ENCODE measurements around the gene DPH2. TPM values are rescaled to one million over a fixed set of nuclear protein-coding genes. Genes with fewer than 3 reads are reported as not detected.

Gene DPH2
- total RNA-seq, 1 experiment from 2014 or later, result 57.5 TPM

DNA sequence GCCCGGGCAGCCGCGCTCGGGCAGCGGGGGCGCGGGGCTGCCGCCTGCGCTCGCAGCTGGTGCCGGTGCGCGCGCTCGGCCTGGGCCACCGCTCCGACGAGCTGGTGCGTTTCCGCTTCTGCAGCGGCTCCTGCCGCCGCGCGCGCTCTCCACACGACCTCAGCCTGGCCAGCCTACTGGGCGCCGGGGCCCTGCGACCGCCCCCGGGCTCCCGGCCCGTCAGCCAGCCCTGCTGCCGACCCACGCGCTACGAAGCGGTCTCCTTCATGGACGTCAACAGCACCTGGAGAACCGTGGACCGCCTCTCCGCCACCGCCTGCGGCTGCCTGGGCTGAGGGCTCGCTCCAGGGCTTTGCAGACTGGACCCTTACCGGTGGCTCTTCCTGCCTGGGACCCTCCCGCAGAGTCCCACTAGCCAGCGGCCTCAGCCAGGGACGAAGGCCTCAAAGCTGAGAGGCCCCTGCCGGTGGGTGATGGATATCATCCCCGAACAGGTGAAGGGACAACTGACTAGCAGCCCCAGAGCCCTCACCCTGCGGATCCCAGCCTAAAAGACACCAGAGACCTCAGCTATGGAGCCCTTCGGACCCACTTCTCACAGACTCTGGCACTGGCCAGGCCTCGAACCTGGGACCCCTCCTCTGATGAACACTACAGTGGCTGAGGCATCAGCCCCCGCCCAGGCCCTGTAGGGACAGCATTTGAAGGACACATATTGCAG, 33.2 kb upstream of the DPH2 start (continued):
- TF ChIP-seq, protein P1, sequence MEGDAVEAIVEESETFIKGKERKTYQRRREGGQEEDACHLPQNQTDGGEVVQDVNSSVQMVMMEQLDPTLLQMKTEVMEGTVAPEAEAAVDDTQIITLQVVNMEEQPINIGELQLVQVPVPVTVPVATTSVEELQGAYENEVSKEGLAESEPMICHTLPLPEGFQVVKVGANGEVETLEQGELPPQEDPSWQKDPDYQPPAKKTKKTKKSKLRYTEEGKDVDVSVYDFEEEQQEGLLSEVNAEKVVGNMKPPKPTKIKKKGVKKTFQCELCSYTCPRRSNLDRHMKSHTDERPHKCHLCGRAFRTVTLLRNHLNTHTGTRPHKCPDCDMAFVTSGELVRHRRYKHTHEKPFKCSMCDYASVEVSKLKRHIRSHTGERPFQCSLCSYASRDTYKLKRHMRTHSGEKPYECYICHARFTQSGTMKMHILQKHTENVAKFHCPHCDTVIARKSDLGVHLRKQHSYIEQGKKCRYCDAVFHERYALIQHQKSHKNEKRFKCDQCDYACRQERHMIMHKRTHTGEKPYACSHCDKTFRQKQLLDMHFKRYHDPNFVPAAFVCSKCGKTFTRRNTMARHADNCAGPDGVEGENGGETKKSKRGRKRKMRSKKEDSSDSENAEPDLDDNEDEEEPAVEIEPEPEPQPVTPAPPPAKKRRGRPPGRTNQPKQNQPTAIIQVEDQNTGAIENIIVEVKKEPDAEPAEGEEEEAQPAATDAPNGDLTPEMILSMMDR (IDR thresholded peaks at IDR 0.05), result 0 out of 2 replicates have a peak, but pooled peaks have one; percentile 25
- TF ChIP-seq, protein P2, sequence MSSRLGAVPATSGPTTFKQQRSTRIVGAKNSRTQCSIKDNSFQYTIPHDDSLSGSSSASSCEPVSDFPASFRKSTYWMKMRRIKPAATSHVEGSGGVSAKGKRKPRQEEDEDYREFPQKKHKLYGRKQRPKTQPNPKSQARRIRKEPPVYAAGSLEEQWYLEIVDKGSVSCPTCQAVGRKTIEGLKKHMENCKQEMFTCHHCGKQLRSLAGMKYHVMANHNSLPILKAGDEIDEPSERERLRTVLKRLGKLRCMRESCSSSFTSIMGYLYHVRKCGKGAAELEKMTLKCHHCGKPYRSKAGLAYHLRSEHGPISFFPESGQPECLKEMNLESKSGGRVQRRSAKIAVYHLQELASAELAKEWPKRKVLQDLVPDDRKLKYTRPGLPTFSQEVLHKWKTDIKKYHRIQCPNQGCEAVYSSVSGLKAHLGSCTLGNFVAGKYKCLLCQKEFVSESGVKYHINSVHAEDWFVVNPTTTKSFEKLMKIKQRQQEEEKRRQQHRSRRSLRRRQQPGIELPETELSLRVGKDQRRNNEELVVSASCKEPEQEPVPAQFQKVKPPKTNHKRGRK (CRISPR knock-in tag; IDR thresholded peaks at IDR 0.05; ENCODE audit: borderline replicate concordance), result no peak
- TF ChIP-seq, protein P3, sequence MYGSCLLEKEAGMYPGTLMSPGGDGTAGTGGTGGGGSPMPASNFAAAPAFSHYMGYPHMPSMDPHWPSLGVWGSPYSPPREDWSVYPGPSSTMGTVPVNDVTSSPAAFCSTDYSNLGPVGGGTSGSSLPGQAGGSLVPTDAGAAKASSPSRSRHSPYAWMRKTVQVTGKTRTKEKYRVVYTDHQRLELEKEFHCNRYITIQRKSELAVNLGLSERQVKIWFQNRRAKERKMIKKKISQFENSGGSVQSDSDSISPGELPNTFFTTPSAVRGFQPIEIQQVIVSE (CRISPR knock-in tag; IDR thresholded peaks at IDR 0.05; ENCODE audit: borderline replicate concordance), result no peak
- TF ChIP-seq, protein P4, sequence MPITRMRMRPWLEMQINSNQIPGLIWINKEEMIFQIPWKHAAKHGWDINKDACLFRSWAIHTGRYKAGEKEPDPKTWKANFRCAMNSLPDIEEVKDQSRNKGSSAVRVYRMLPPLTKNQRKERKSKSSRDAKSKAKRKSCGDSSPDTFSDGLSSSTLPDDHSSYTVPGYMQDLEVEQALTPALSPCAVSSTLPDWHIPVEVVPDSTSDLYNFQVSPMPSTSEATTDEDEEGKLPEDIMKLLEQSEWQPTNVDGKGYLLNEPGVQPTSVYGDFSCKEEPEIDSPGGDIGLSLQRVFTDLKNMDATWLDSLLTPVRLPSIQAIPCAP (CRISPR knock-in tag; IDR thresholded peaks at IDR 0.05), result no peak
- TF ChIP-seq, protein P5, sequence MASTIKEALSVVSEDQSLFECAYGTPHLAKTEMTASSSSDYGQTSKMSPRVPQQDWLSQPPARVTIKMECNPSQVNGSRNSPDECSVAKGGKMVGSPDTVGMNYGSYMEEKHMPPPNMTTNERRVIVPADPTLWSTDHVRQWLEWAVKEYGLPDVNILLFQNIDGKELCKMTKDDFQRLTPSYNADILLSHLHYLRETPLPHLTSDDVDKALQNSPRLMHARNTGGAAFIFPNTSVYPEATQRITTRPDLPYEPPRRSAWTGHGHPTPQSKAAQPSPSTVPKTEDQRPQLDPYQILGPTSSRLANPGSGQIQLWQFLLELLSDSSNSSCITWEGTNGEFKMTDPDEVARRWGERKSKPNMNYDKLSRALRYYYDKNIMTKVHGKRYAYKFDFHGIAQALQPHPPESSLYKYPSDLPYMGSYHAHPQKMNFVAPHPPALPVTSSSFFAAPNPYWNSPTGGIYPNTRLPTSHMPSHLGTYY (CRISPR knock-in tag; IDR thresholded peaks at IDR 0.05), result no peak
- TF ChIP-seq, protein P6, sequence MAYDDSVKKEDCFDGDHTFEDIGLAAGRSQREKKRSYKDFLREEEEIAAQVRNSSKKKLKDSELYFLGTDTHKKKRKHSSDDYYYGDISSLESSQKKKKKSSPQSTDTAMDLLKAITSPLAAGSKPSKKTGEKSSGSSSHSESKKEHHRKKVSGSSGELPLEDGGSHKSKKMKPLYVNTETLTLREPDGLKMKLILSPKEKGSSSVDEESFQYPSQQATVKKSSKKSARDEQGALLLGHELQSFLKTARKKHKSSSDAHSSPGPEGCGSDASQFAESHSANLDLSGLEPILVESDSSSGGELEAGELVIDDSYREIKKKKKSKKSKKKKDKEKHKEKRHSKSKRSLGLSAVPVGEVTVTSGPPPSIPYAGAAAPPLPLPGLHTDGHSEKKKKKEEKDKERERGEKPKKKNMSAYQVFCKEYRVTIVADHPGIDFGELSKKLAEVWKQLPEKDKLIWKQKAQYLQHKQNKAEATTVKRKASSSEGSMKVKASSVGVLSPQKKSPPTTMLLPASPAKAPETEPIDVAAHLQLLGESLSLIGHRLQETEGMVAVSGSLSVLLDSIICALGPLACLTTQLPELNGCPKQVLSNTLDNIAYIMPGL (CRISPR knock-in tag; IDR thresholded peaks at IDR 0.05), result peak; percentile 30
- TF ChIP-seq, protein P7, sequence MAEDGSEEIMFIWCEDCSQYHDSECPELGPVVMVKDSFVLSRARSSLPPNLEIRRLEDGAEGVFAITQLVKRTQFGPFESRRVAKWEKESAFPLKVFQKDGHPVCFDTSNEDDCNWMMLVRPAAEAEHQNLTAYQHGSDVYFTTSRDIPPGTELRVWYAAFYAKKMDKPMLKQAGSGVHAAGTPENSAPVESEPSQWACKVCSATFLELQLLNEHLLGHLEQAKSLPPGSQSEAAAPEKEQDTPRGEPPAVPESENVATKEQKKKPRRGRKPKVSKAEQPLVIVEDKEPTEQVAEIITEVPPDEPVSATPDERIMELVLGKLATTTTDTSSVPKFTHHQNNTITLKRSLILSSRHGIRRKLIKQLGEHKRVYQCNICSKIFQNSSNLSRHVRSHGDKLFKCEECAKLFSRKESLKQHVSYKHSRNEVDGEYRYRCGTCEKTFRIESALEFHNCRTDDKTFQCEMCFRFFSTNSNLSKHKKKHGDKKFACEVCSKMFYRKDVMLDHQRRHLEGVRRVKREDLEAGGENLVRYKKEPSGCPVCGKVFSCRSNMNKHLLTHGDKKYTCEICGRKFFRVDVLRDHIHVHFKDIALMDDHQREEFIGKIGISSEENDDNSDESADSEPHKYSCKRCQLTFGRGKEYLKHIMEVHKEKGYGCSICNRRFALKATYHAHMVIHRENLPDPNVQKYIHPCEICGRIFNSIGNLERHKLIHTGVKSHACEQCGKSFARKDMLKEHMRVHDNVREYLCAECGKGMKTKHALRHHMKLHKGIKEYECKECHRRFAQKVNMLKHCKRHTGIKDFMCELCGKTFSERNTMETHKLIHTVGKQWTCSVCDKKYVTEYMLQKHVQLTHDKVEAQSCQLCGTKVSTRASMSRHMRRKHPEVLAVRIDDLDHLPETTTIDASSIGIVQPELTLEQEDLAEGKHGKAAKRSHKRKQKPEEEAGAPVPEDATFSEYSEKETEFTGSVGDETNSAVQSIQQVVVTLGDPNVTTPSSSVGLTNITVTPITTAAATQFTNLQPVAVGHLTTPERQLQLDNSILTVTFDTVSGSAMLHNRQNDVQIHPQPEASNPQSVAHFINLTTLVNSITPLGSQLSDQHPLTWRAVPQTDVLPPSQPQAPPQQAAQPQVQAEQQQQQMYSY (CRISPR knock-in tag; IDR thresholded peaks at IDR 0.05), result no peak; the same call in 1 of the 2 replicates
- TF ChIP-seq, protein P8, sequence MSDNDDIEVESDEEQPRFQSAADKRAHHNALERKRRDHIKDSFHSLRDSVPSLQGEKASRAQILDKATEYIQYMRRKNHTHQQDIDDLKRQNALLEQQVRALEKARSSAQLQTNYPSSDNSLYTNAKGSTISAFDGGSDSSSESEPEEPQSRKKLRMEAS (CRISPR knock-in tag; IDR thresholded peaks at IDR 0.05), result 0 out of 2 replicates have a peak, but pooled peaks have one; percentile 39
- TF ChIP-seq CREM (CRISPR knock-in tag; IDR thresholded peaks at IDR 0.05) (no peak), TEAD1 (CRISPR knock-in tag; IDR thresholded peaks at IDR 0.05) (no peak), ZBTB21 (CRISPR knock-in tag; IDR thresholded peaks at IDR 0.05; ENCODE audit: borderline replicate concordance) (no peak), SMAD4 (CRISPR knock-in tag; IDR thresholded peaks at IDR 0.05) (no peak), KAT7 (CRISPR knock-in tag; IDR thresholded peaks at IDR 0.05; ENCODE audit: borderline replicate concordance) (no peak), ZNF138 (CRISPR knock-in tag; conservative IDR thresholded peaks at IDR 0.05) (no peak), ZNF219 (CRISPR knock-in tag; IDR thresholded peaks at IDR 0.05; ENCODE audit: borderline replicate concordance) (no peak)
- TF ChIP-seq, protein P9, sequence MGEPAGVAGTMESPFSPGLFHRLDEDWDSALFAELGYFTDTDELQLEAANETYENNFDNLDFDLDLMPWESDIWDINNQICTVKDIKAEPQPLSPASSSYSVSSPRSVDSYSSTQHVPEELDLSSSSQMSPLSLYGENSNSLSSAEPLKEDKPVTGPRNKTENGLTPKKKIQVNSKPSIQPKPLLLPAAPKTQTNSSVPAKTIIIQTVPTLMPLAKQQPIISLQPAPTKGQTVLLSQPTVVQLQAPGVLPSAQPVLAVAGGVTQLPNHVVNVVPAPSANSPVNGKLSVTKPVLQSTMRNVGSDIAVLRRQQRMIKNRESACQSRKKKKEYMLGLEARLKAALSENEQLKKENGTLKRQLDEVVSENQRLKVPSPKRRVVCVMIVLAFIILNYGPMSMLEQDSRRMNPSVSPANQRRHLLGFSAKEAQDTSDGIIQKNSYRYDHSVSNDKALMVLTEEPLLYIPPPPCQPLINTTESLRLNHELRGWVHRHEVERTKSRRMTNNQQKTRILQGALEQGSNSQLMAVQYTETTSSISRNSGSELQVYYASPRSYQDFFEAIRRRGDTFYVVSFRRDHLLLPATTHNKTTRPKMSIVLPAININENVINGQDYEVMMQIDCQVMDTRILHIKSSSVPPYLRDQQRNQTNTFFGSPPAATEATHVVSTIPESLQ (CRISPR knock-in tag; IDR thresholded peaks at IDR 0.05), result no peak
- TF ChIP-seq, protein P10, sequence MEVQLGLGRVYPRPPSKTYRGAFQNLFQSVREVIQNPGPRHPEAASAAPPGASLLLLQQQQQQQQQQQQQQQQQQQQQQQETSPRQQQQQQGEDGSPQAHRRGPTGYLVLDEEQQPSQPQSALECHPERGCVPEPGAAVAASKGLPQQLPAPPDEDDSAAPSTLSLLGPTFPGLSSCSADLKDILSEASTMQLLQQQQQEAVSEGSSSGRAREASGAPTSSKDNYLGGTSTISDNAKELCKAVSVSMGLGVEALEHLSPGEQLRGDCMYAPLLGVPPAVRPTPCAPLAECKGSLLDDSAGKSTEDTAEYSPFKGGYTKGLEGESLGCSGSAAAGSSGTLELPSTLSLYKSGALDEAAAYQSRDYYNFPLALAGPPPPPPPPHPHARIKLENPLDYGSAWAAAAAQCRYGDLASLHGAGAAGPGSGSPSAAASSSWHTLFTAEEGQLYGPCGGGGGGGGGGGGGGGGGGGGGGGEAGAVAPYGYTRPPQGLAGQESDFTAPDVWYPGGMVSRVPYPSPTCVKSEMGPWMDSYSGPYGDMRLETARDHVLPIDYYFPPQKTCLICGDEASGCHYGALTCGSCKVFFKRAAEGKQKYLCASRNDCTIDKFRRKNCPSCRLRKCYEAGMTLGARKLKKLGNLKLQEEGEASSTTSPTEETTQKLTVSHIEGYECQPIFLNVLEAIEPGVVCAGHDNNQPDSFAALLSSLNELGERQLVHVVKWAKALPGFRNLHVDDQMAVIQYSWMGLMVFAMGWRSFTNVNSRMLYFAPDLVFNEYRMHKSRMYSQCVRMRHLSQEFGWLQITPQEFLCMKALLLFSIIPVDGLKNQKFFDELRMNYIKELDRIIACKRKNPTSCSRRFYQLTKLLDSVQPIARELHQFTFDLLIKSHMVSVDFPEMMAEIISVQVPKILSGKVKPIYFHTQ (CRISPR knock-in tag; IDR thresholded peaks at IDR 0.05), result no peak

Measured in WTC11 (cell line).